Dermis microvascular lymphatic vessel endothelial cell (primary cell): ENCODE results near the gene KREMEN2. TPM values are rescaled to one million over a fixed set of nuclear protein-coding genes. Genes with fewer than 3 reads are reported as not detected.

ENCODE experiments used
- total RNA-seq: library from RNA; depleted of rRNA; stranded (reverse); fragments of >200 nt; gene quantifications from 2 replicates; pipeline ENCODE4 v1.2.1, GENCODE V29; 2014

The KREMEN2 gene
- total RNA-seq, 1 donor from 2014 or later, result not detected

Other genes with a start within 250 kb of the KREMEN2 start
- gene PRSS27, start 244.1 kb upstream of the KREMEN2 start, total RNA-seq, result 0.13 and 0.25 TPM in 2 replicates
- 23.0 and 48.4 TPM in 2 replicates for gene SRRM2, start 211.6 kb upstream of the KREMEN2 start, total RNA-seq
- 224 and 321 TPM in 2 replicates for gene ELOB, start 187.0 kb upstream of the KREMEN2 start, total RNA-seq
- not detected in 2 replicates for gene PRSS33, start 176.7 kb upstream of the KREMEN2 start, total RNA-seq
- not detected in 2 replicates for gene PRSS41, start 165.8 kb upstream of the KREMEN2 start, total RNA-seq
- gene PRSS21, start 147.0 kb upstream of the KREMEN2 start, total RNA-seq, result 0.89 and 1.8 TPM in 2 replicates
- gene ZG16B, start 134.0 kb upstream of the KREMEN2 start, total RNA-seq, result 0.13 TPM in 1 of 2 replicates, not detected in the other
- not detected in 2 replicates for gene PRSS22, start 106.1 kb upstream of the KREMEN2 start, total RNA-seq
- gene FLYWCH2, start 81.1 kb upstream of the KREMEN2 start, total RNA-seq, result 31.5 and 33.1 TPM in 2 replicates
- gene FLYWCH1, start 52.3 kb upstream of the KREMEN2 start, total RNA-seq, result 19.0 and 26.6 TPM in 2 replicates
- gene PAQR4, start 5.1 kb downstream of the KREMEN2 start, total RNA-seq, result 4.8 and 7.4 TPM in 2 replicates
- 2.5 and 3.6 TPM in 2 replicates for gene PKMYT1, start 16.2 kb downstream of the KREMEN2 start, total RNA-seq
- gene CLDN9, start 48.6 kb downstream of the KREMEN2 start, total RNA-seq, result not detected in 2 replicates
- gene CLDN6, start 53.9 kb downstream of the KREMEN2 start, total RNA-seq, result not detected in 2 replicates
- gene TNFRSF12A, start 56.1 kb downstream of the KREMEN2 start, total RNA-seq, result 39.8 and 50.3 TPM in 2 replicates
- 3.1 and 4.4 TPM in 2 replicates for gene HCFC1R1, start 59.7 kb downstream of the KREMEN2 start, total RNA-seq
- gene THOC6, start 59.8 kb downstream of the KREMEN2 start, total RNA-seq, result 22.2 and 24.3 TPM in 2 replicates
- not detected in 2 replicates for gene BICDL2, start 72.7 kb downstream of the KREMEN2 start, total RNA-seq
- under 0.01 and 0.13 TPM in 2 replicates for gene MMP25, start 82.3 kb downstream of the KREMEN2 start, total RNA-seq
- gene IL32, start 101.4 kb downstream of the KREMEN2 start, total RNA-seq, result 52.0 and 53.5 TPM in 2 replicates
- gene ZSCAN10, start 135.0 kb downstream of the KREMEN2 start, total RNA-seq, result not detected in 2 replicates
- 14.9 and 17.2 TPM in 2 replicates for gene ZNF205, start 148.3 kb downstream of the KREMEN2 start, total RNA-seq
- gene ZNF213, start 170.8 kb downstream of the KREMEN2 start, total RNA-seq, result 2.8 and 5.4 TPM in 2 replicates
- gene OR1F1, start 223.9 kb downstream of the KREMEN2 start, total RNA-seq, result not detected in 2 replicates